ENCODE measurements around the gene FGD2. TPM values are rescaled to one million over a fixed set of nuclear protein-coding genes. Genes with fewer than 3 reads are reported as not detected.
A peak's percentile ranks its signal among the peaks of the same experiment; 100 is the strongest.

Gene FGD2
- total and polyA plus RNA-seq, 3 experiments from 2014 or later, result 0.53 to 1.3 (median 1.2) TPM

- Histone ChIP-seq H3K27ac (ENCODE audit: low read depth, low read length) (no peak overlapping the region), H3K4me3 (ENCODE audit: low read length) (no peak overlapping the region), H3K27me3 (ENCODE audit: insufficient read depth, low read length, poor library complexity, severe bottlenecking) (no peaks in the 10 kb centered on the region), H3K9me3 (ENCODE audit: low read length) (no peaks in the 10 kb centered on the region), H3K36me3 (ENCODE audit: insufficient read depth, low read length) (peaks cover 80% of the 10 kb centered on the region), H3K4me1 (ENCODE audit: insufficient read depth, low read length) (no peaks in the 10 kb centered on the region)
- DNase-seq, result no peak
- Mint-ChIP-seq H3K36me3 (peaks cover 0 to 97% (median 13%) of the 10 kb centered on the region in 3 donors), H3K4me1 (peaks cover 15 to 17% (median 16%) of the 10 kb centered on the region in 3 donors), H3K27me3 (no peaks in the 10 kb centered on the region), H3K9me3 (no peaks in the 10 kb centered on the region), H3K27ac (peak overlapping the region in 1 of 8 donors; percentile 11), H3K4me3 (no peak overlapping the region)
- ChIA-PET POLR2A (no interaction called here), CTCF (no interaction called here)
These were observed 30.0 kb upstream of the FGD2 start for GRCh38 chr6:36975231-36976006.

DNA sequence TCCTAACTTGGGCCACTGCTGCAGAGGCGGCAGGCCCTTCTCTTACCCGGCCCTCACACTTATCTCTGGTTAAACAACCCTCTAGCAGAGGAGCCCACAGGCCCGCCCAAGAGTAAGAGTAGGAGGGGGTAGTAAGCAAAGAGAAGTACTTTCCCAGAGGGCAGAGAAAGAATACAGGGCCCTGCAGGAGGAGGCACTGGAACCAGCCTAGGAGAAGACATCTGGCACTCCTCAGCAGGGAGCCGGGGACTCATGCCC lies 29.5 kb upstream of the FGD2 start:
- no peak overlapping the region for H3K27ac ChIP-seq (ENCODE audit: low read depth, low read length)
- no peak overlapping the region for H3K4me3 Mint-ChIP-seq
- peaks cover 19 to 22% (median 21%) of the 10 kb centered on the region in 3 donors for H3K4me1 Mint-ChIP-seq
- CTCF ChIA-PET, result no interaction called here
- H3K36me3 Mint-ChIP-seq, result peaks cover 0 to 98% (median 14%) of the 10 kb centered on the region in 3 donors
- POLR2A ChIA-PET, result no interaction called here
- H3K27me3 Mint-ChIP-seq, result no peaks in the 10 kb centered on the region
- no peaks in the 10 kb centered on the region for H3K4me1 ChIP-seq (ENCODE audit: insufficient read depth, low read length)
- no peaks in the 10 kb centered on the region for H3K27me3 ChIP-seq (ENCODE audit: insufficient read depth, low read length, poor library complexity, severe bottlenecking)
- H3K4me3 ChIP-seq (ENCODE audit: low read length), result no peak overlapping the region
- peaks cover 75% of the 10 kb centered on the region for H3K36me3 ChIP-seq (ENCODE audit: insufficient read depth, low read length)
- no peaks in the 10 kb centered on the region for H3K9me3 ChIP-seq (ENCODE audit: low read length)
- H3K9me3 Mint-ChIP-seq, result no peaks in the 10 kb centered on the region
- H3K27ac Mint-ChIP-seq, result peak overlapping the region in 2 of 8 donors; percentile 11 to 47
- no peak for DNase-seq

GRCh38 chr6:36976509-36976908 lies 28.9 kb upstream of the FGD2 start:
- Histone ChIP-seq H3K36me3 (ENCODE audit: insufficient read depth, low read length) (peaks cover 69% of the 10 kb centered on the region), H3K4me3 (ENCODE audit: low read length) (no peak overlapping the region), H3K27ac (ENCODE audit: low read depth, low read length) (no peak overlapping the region), H3K4me1 (ENCODE audit: insufficient read depth, low read length) (peaks cover 3% of the 10 kb centered on the region), H3K27me3 (ENCODE audit: insufficient read depth, low read length, poor library complexity, severe bottlenecking) (no peaks in the 10 kb centered on the region), H3K9me3 (ENCODE audit: low read length) (no peaks in the 10 kb centered on the region)
- no peaks in the 10 kb centered on the region for H3K9me3 Mint-ChIP-seq
- H3K36me3 Mint-ChIP-seq, result peaks cover 0 to 96% (median 12%) of the 10 kb centered on the region in 3 donors
- H3K27ac Mint-ChIP-seq, result peak overlapping the region in 1 of 8 donors; percentile 74
- ChIA-PET CTCF (interaction anchor here (0.8 to 0.9 kb wide), 2 partner anchors 30 to 41 kb away, joined by 3 read pairs; no protein-coding TSS in a partner anchor), POLR2A (no interaction called here)
- H3K4me1 Mint-ChIP-seq, result peaks cover 21 to 27% (median 24%) of the 10 kb centered on the region in 3 donors
- no peak for DNase-seq
- no peak overlapping the region for H3K4me3 Mint-ChIP-seq
- no peaks in the 10 kb centered on the region for H3K27me3 Mint-ChIP-seq

DNA sequence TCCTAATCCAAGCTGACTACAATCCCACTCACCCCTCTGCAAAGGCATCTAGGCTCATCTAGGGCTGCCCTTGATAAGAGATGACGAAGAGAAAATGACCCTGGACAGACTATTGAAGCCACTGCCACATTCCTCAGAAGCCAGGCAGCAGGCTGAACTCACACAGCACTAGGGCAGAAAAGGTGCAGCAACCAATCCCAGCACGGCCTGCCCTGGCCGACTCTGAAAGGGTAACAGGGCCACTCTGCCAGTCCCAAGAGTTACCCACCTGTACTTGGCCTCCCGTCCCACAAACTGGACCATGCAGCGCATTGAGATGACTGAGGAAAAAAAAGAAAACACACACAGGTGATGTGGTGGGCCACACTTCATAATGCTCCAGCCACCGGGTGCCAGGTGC lies 28.5 kb upstream of the FGD2 start:
- ChIA-PET POLR2A (no interaction called here), CTCF (interaction anchor here (0.8 to 1.4 kb wide), 3 partner anchors 29 to 52 kb away, joined by 3 read pairs; no protein-coding TSS in a partner anchor)

GRCh38 chr6:36977470-36977941 lies 27.9 kb upstream of the FGD2 start:
- ChIA-PET POLR2A (no interaction called here), CTCF (interaction anchor here (1.1 to 1.4 kb wide), 3 partner anchors 40 to 233 kb away, joined by 3 to 4 read pairs (median 3); no protein-coding TSS in a partner anchor)
- Mint-ChIP-seq H3K9me3 (no peaks in the 10 kb centered on the region), H3K27me3 (no peaks in the 10 kb centered on the region), H3K36me3 (peaks cover 0 to 92% (median 8%) of the 10 kb centered on the region in 3 donors), H3K4me1 (peaks cover 28 to 34% (median 34%) of the 10 kb centered on the region in 3 donors), H3K27ac (peak overlapping the region in 1 of 8 donors; percentile 33), H3K4me3 (no peak overlapping the region)
- no peak overlapping the region for H3K4me3 ChIP-seq (ENCODE audit: low read length)
- no peak overlapping the region for H3K27ac ChIP-seq (ENCODE audit: low read depth, low read length)
- H3K36me3 ChIP-seq (ENCODE audit: insufficient read depth, low read length), result peaks cover 59% of the 10 kb centered on the region
- H3K4me1 ChIP-seq (ENCODE audit: insufficient read depth, low read length), result peaks cover 4% of the 10 kb centered on the region
- H3K9me3 ChIP-seq (ENCODE audit: low read length), result no peaks in the 10 kb centered on the region
- H3K27me3 ChIP-seq (ENCODE audit: insufficient read depth, low read length, poor library complexity, severe bottlenecking), result no peaks in the 10 kb centered on the region
- no peak for DNase-seq

More for the DNA sequence above, 28.5 kb upstream of the FGD2 start:
- Mint-ChIP-seq H3K27ac (peak overlapping the region in 2 of 8 donors; percentile 33 to 74), H3K27me3 (no peaks in the 10 kb centered on the region), H3K36me3 (peaks cover 0 to 96% (median 11%) of the 10 kb centered on the region in 3 donors), H3K4me3 (no peak overlapping the region), H3K4me1 (peaks cover 26 to 31% (median 28%) of the 10 kb centered on the region in 3 donors), H3K9me3 (no peaks in the 10 kb centered on the region)
- H3K9me3 ChIP-seq (ENCODE audit: low read length), result no peaks in the 10 kb centered on the region
- H3K4me3 ChIP-seq (ENCODE audit: low read length), result no peak overlapping the region
- peaks cover 3% of the 10 kb centered on the region for H3K4me1 ChIP-seq (ENCODE audit: insufficient read depth, low read length)
- DNase-seq, result no peak
- peaks cover 65% of the 10 kb centered on the region for H3K36me3 ChIP-seq (ENCODE audit: insufficient read depth, low read length)
- H3K27me3 ChIP-seq (ENCODE audit: insufficient read depth, low read length, poor library complexity, severe bottlenecking), result no peaks in the 10 kb centered on the region
- H3K27ac ChIP-seq (ENCODE audit: low read depth, low read length), result no peak overlapping the region

DNA sequence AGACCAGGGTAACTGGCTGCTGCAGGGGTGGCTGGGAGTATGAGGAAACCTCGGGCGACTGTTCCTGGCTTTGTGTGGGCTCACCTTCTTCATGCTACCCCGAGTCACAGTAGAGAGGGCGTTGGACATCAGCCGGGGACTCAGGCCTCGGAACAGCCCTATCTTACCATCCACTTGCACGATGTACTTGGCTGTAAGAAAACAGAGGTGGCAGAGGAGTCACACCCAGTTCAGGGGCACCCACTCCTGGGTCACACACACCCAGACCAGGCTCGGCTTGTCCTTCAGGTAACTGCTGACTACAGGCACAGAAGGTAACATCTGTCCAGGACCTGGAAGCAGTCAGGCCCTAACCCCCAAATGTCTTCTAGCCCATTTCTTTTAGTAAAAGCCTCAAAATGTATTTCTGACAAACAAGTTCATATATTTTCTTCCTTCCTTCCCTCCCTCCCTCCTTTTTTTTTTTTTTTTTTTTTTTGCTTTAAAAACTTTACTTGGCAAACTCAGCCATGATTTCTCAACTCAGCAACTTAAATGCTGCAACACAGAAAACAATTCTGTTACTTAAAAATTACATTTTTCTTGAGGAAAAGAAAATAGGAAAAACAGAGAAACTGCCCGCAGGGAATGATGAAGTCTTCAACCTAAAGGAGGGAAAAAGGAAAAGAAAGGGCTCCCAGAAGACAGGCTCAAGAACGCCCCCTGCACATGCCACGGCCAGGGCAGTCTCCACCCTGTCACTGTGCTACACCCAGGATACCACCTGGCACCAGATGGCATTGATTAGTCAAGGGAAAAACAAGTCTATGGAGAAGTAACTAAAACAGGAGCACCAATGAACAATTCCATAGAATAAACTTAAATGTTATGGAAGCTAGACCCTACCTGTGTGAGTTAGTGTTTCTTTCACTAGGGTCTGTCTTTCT lies 26.8 kb upstream of the FGD2 start:
- H3K4me1 ChIP-seq (ENCODE audit: insufficient read depth, low read length), result peaks cover 15% of the 10 kb centered on the region
- Mint-ChIP-seq H3K27me3 (no peaks in the 10 kb centered on the region), H3K9me3 (no peaks in the 10 kb centered on the region), H3K4me3 (peak overlapping the region in 1 of 7 donors; percentile 20), H3K4me1 (peaks cover 29 to 35% (median 34%) of the 10 kb centered on the region in 3 donors), H3K27ac (peak overlapping the region in 4 of 8 donors; percentile 14 to 76 (median 30)), H3K36me3 (peaks cover 0 to 83% (median 8%) of the 10 kb centered on the region in 3 donors)
- H3K36me3 ChIP-seq (ENCODE audit: insufficient read depth, low read length), result peaks cover 49% of the 10 kb centered on the region
- ChIA-PET CTCF (interaction anchor here (1.1 to 1.4 kb wide), 5 partner anchors 11 to 231 kb away, joined by 3 to 6 read pairs (median 4); no protein-coding TSS in a partner anchor), POLR2A (no interaction called here)
- H3K4me3 ChIP-seq (ENCODE audit: low read length), result no peak overlapping the region
- H3K9me3 ChIP-seq (ENCODE audit: low read length), result no peaks in the 10 kb centered on the region
- H3K27ac ChIP-seq (ENCODE audit: low read depth, low read length), result no peak overlapping the region
- H3K27me3 ChIP-seq (ENCODE audit: insufficient read depth, low read length, poor library complexity, severe bottlenecking), result no peaks in the 10 kb centered on the region
- DNase-seq, result no peak

DNA sequence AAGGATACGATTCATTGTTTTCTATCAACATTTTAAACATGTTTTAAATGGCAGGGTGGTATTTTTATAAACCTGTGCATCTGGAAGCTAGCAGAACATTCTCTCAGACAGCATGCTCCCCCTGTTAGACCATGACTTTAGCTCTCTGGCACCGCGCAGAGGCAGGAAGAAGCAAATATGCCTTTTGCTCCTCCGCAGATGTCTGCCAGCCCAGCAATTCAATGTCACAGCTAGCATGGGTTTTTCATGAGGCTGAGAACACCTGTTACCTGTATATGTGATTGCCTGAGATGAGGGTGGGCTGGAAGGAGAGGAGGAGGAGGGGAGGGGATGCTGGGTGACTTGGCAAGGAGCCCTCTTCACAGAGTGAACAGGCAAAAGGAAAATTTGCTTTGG lies 26.1 kb upstream of the FGD2 start:
- ChIA-PET CTCF (interaction anchor here (1.1 to 1.3 kb wide), 2 partner anchors 12 to 39 kb away, joined by 4 to 6 read pairs; no protein-coding TSS in a partner anchor), POLR2A (no interaction called here)
- H3K36me3 Mint-ChIP-seq, result peaks cover 0 to 77% (median 8%) of the 10 kb centered on the region in 3 donors
- H3K27me3 Mint-ChIP-seq, result no peaks in the 10 kb centered on the region
- Histone ChIP-seq H3K27ac (ENCODE audit: low read depth, low read length) (no peak overlapping the region), H3K4me1 (ENCODE audit: insufficient read depth, low read length) (peaks cover 22% of the 10 kb centered on the region), H3K9me3 (ENCODE audit: low read length) (no peaks in the 10 kb centered on the region), H3K36me3 (ENCODE audit: insufficient read depth, low read length) (peaks cover 42% of the 10 kb centered on the region), H3K27me3 (ENCODE audit: insufficient read depth, low read length, poor library complexity, severe bottlenecking) (no peaks in the 10 kb centered on the region), H3K4me3 (ENCODE audit: low read length) (no peak overlapping the region)
- H3K4me3 Mint-ChIP-seq, result peak overlapping the region in 1 of 7 donors; percentile 20
- peaks cover 29 to 35% (median 34%) of the 10 kb centered on the region in 3 donors for H3K4me1 Mint-ChIP-seq
- H3K27ac Mint-ChIP-seq, result peak overlapping the region in 6 of 8 donors; percentile 17 to 77 (median 48)
- H3K9me3 Mint-ChIP-seq, result no peaks in the 10 kb centered on the region
- peak in 1 of 5 donors; percentile 37 for DNase-seq
